Measurements from ENCODE around the gene MEDAG.

Gene MEDAG

DNA sequence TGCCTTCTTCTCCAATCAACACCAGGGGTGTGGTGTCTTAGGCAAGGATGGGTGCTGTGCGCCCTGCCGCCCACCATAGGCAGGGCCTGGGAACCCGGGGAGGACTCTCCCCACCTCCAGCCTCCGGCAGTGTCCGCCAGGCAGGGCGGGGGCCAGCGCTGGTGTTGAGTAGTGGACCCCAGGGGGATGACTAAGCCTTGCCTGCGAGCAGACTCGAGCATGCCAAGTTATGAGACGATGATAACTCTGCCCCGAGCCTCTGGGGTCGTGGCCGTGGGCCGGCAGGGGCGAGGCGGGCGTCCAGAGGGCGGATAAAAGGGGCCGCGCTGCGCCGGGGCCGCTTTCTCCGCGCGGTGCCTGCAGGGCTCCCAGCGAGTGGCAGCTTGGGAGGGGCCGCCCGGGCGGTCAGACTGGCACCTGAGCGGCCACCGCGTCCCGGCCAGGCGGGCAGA, at the start of gene MEDAG:
Gene MEDAG (plus strand): TSS at position 340 of the 452 bp plus-strand sequence. CDS start 245 bp downstream, outside the sequence.
- TF ChIP-seq, protein P1, sequence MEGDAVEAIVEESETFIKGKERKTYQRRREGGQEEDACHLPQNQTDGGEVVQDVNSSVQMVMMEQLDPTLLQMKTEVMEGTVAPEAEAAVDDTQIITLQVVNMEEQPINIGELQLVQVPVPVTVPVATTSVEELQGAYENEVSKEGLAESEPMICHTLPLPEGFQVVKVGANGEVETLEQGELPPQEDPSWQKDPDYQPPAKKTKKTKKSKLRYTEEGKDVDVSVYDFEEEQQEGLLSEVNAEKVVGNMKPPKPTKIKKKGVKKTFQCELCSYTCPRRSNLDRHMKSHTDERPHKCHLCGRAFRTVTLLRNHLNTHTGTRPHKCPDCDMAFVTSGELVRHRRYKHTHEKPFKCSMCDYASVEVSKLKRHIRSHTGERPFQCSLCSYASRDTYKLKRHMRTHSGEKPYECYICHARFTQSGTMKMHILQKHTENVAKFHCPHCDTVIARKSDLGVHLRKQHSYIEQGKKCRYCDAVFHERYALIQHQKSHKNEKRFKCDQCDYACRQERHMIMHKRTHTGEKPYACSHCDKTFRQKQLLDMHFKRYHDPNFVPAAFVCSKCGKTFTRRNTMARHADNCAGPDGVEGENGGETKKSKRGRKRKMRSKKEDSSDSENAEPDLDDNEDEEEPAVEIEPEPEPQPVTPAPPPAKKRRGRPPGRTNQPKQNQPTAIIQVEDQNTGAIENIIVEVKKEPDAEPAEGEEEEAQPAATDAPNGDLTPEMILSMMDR (IDR thresholded peaks at IDR 0.05; ENCODE audit: insufficient read depth, low read length, poor library complexity, severe bottlenecking): no peak
- Histone ChIP-seq H3K27me3 (replicated peaks; ENCODE audit: control insufficient read depth, insufficient read depth, low read length) (no peaks in the 10 kb centered on the region; the same call in none of the 2 replicates), H3K4me3 (replicated peaks; ENCODE audit: low read depth, low read length) (no peak within 1 kb of the TSS), H3K36me3 (ENCODE audit: control insufficient read depth, insufficient read depth, low read length) (no peaks in the 10 kb centered on the region)
- DNase-seq (ENCODE audit: extremely low read depth, insufficient read length): no peak

DNA sequence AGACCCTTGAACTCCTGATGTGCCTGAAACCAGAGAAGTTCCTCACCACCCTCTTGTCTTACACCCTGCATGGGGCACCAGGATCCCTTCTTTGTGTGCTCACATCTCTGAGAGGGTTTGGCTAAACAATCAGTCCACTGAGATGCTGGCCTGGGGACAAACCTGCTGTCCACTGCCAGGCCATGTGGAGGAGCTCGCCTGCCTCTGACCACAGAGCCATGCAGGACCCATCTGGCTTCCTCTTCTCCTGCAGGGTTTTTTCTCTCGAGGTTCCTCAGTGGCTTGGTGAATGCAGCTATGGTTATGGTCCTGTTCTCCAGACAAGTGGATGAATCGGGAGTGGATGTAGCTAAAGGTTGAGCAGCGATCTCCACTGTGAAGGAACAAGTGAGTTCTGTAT, 49.1 kb upstream of the MEDAG start:
- TF ChIP-seq, protein P1 (IDR thresholded peaks at IDR 0.05; ENCODE audit: insufficient read depth, low read length, poor library complexity, severe bottlenecking): no peak
- H3K36me3 ChIP-seq (ENCODE audit: control insufficient read depth, insufficient read depth, low read length): no peaks in the 10 kb centered on the region
- no peak for DNase-seq (ENCODE audit: extremely low read depth, insufficient read length)
- H3K27me3 ChIP-seq (replicated peaks; ENCODE audit: control insufficient read depth, insufficient read depth, low read length): no peaks in the 10 kb centered on the region
- no peak overlapping the region for H3K4me3 ChIP-seq (replicated peaks; ENCODE audit: low read depth, low read length)

DNA sequence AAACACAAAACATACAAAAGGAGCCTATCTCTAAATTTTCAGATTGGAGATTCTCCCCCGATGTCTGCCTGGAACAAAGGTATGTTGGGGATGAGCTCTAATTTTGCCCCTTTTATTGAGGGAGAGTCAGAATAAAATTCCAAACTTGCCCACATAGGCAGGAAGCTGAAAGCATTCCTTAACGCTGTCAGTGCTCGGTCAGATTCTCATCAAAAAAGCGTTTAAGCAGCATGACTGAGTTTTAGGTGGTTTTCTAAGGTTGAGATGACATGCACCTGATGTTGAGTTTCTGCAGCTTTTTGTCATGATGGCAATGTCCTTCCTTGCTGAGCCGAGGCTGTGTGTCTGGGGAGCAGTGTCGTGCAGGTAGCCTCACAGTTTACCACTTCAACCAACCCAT, 48.4 kb upstream of the MEDAG start:
- H3K27me3 ChIP-seq (replicated peaks; ENCODE audit: control insufficient read depth, insufficient read depth, low read length): no peaks in the 10 kb centered on the region
- TF ChIP-seq, protein P1 (IDR thresholded peaks at IDR 0.05; ENCODE audit: insufficient read depth, low read length, poor library complexity, severe bottlenecking): no peak
- no peaks in the 10 kb centered on the region for H3K36me3 ChIP-seq (ENCODE audit: control insufficient read depth, insufficient read depth, low read length)
- DNase-seq (ENCODE audit: extremely low read depth, insufficient read length): no peak
- no peak overlapping the region for H3K4me3 ChIP-seq (replicated peaks; ENCODE audit: low read depth, low read length)

DNA sequence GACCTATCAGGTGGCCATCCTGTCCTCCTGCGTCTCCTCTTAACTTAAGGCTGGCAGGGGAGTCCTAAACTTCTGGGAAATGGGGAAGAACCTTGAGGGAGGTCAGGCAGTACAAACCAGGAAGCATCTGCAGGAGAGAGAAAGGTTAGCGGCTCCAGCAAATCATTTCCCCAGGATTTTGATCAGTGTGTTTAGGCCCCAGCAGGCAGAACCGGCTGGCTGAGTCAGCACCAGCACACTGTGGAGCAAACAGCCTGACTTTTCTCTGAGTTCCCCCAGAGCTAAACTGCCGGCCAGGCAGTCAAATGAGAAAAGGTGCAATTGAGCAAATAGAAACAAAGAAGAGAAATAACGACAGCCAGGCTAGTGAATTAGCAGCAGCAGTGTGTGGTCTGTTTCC, 46.7 kb upstream of the MEDAG start:
- no peak for DNase-seq (ENCODE audit: extremely low read depth, insufficient read length)
- no peaks in the 10 kb centered on the region for H3K27me3 ChIP-seq (replicated peaks; ENCODE audit: control insufficient read depth, insufficient read depth, low read length)

DNA sequence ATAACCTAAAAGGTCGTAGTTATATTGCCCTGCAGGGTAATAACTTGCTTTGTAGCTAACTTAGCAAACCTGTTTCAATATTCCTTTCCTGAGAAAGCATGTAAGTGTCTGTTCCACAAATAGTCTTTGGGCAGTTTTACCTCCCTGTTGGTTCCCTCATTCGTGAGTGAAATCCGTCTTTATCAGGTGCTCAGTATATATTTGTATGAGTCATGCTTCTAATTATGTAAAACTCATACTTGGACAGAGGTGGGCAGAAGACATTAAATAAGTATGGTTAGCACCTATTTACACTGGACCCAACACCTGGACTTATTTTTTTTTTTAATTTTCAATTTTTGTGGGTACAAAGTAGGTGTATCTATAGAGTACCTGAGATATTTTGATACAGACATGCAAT, 44.9 kb upstream of the MEDAG start:
- Histone ChIP-seq H3K4me3 (replicated peaks; ENCODE audit: low read depth, low read length) (no peak overlapping the region), H3K27me3 (replicated peaks; ENCODE audit: control insufficient read depth, insufficient read depth, low read length) (no peaks in the 10 kb centered on the region), H3K36me3 (ENCODE audit: control insufficient read depth, insufficient read depth, low read length) (no peaks in the 10 kb centered on the region)
- no peak for DNase-seq (ENCODE audit: extremely low read depth, insufficient read length)
- TF ChIP-seq, protein P1 (IDR thresholded peaks at IDR 0.05; ENCODE audit: insufficient read depth, low read length, poor library complexity, severe bottlenecking): no peak

More for the DNA sequence above, 46.7 kb upstream of the MEDAG start:
- Histone ChIP-seq H3K36me3 (ENCODE audit: control insufficient read depth, insufficient read depth, low read length) (no peaks in the 10 kb centered on the region), H3K4me3 (replicated peaks; ENCODE audit: low read depth, low read length) (no peak overlapping the region)
- TF ChIP-seq, protein P1 (IDR thresholded peaks at IDR 0.05; ENCODE audit: insufficient read depth, low read length, poor library complexity, severe bottlenecking): no peak

All from GM06990 (cell line).